HG02852 (cell line): Measurements from ENCODE around the gene UMODL1.
"Not testable (repeated sequence)": the region's sequence is repeated elsewhere in the genome, so short reads cannot be mapped to it uniquely, and the experiment has no call there.

Experiments
- ATAC-seq: cut with Tn5 transposase; IDR thresholded peaks from one replicate; pipeline ENCODE4 v1.9.1; 2021; ENCODE audit warnings: mild to moderate bottlenecking, moderate library complexity; ENCODE audit not compliant: unreplicated experiment

The UMODL1 gene

GRCh38 chr21:42110691-42111469 lies 39.8 kb downstream of the UMODL1 start:
- ATAC-seq: no peak

- no peak for ATAC-seq
Observed at GRCh38 chr21:42111470-42111743, 40.3 kb downstream of the UMODL1 start.

- ATAC-seq: no peak
Observed at GRCh38 chr21:42111811-42112210, 40.7 kb downstream of the UMODL1 start.

- no peak for ATAC-seq
Observed at GRCh38 chr21:42112238-42112637, 41.1 kb downstream of the UMODL1 start.

- ATAC-seq: no peak
Observed at GRCh38 chr21:42112857-42113256, 41.7 kb downstream of the UMODL1 start.

- no peak for ATAC-seq
Observed at GRCh38 chr21:42113926-42114409, 42.9 kb downstream of the UMODL1 start.

- ATAC-seq: no peak
Observed at GRCh38 chr21:42114646-42115045, 43.5 kb downstream of the UMODL1 start.

- no peak for ATAC-seq
Observed at GRCh38 chr21:42115136-42115683, 44.1 kb downstream of the UMODL1 start.

- ATAC-seq: not testable (repeated sequence)
Observed at GRCh38 chr21:42116551-42116950, 45.4 kb downstream of the UMODL1 start.

- no peak for ATAC-seq
Observed at GRCh38 chr21:42117229-42117966, 46.3 kb downstream of the UMODL1 start.

GRCh38 chr21:42117967-42118780 lies 47.1 kb downstream of the UMODL1 start:
- ATAC-seq: no peak

GRCh38 chr21:42118901-42119300 lies 47.8 kb downstream of the UMODL1 start:
- ATAC-seq: no peak

- peak; percentile 58 for ATAC-seq
Observed at GRCh38 chr21:42120101-42120902, 49.2 kb downstream of the UMODL1 start.

GRCh38 chr21:42120903-42121535 lies 49.9 kb downstream of the UMODL1 start:
- peak; percentile 17 for ATAC-seq

GRCh38 chr21:42121794-42122193 lies 50.7 kb downstream of the UMODL1 start:
- ATAC-seq: no peak

- no peak for ATAC-seq
Observed at GRCh38 chr21:42122398-42122797, 51.3 kb downstream of the UMODL1 start.

- ATAC-seq: no peak
Observed at GRCh38 chr21:42122808-42123207, 51.7 kb downstream of the UMODL1 start.

- no peak for ATAC-seq
Observed at GRCh38 chr21:42123219-42123908, 52.2 kb downstream of the UMODL1 start.

GRCh38 chr21:42124081-42124480 lies 53.0 kb downstream of the UMODL1 start:
- no peak for ATAC-seq
